K562 (cell line): Measurements from ENCODE around the gene FBXO46. TPM values are rescaled to one million over a fixed set of nuclear protein-coding genes. Genes with fewer than 3 reads are reported as not detected.

Experiments used
- CREBBP ChIP-seq: IDR thresholded peaks from one replicate; pipeline ENCODE4 v1.6.1; 2012; ENCODE audit warnings: low read depth, mild to moderate bottlenecking, control low read depth, inconsistent platforms, low read length
- ESRRB ChIP-seq: fragments of 250-450 bp; sonication (Bioruptor Pico); IDR thresholded peaks from 2 replicates; pipeline ENCODE4 v1.5.0; 2020; ENCODE audit warnings: mild to moderate bottlenecking, moderate library complexity, borderline replicate concordance
- FOXP1 ChIP-seq: sonication (generic); formaldehyde crosslinking; IDR thresholded peaks from 2 replicates; pipeline ENCODE4 v1.8.0; 2022; ENCODE audit warnings: mild to moderate bottlenecking, missing genetic modification reagents
- GTF2A2 ChIP-seq: IDR thresholded peaks from 2 replicates; pipeline ENCODE4 v1.6.1; 2016; ENCODE audit warnings: mild to moderate bottlenecking, missing genetic modification characterization, missing compliant biosample characterization
- HDAC2 ChIP-seq: fragments of 450-650 bp; IDR thresholded peaks from 2 replicates; pipeline ENCODE4 v1.6.1; 2016; ENCODE audit warnings: mild to moderate bottlenecking
- KLF6 ChIP-seq: fragments of 250-450 bp; sonication (Bioruptor Pico); IDR thresholded peaks from 2 replicates; pipeline ENCODE4 v1.4.0; 2020; ENCODE audit warnings: mild to moderate bottlenecking, moderate library complexity, borderline replicate concordance
- MAFF ChIP-seq: IDR thresholded peaks from 2 replicates; pipeline ENCODE4 v1.6.1; 2012; ENCODE audit warnings: low read length, improper control_type of control experiment
- MTA2 ChIP-seq: fragments of 450-650 bp; IDR thresholded peaks from 2 replicates; pipeline ENCODE4 v1.6.1; 2016; ENCODE audit warnings: low read depth
- NCOA6 ChIP-seq: fragments of 450-650 bp; IDR thresholded peaks from 2 replicates; pipeline ENCODE4 v1.6.1; 2017; ENCODE audit warnings: mild to moderate bottlenecking
- NCOR1 ChIP-seq: fragments of 450-650 bp; IDR thresholded peaks from 2 replicates; pipeline ENCODE4 v1.6.1; 2016; ENCODE audit warnings: mild to moderate bottlenecking, moderate library complexity
- NFATC3 ChIP-seq: fragments of 450-650 bp; IDR thresholded peaks from 2 replicates; pipeline ENCODE4 v1.6.1; 2017; ENCODE audit warnings: mild to moderate bottlenecking
- NFRKB ChIP-seq: fragments of 450-650 bp; IDR thresholded peaks from 2 replicates; pipeline ENCODE4 v1.6.1; 2016; ENCODE audit warnings: low read depth
- SAFB ChIP-seq: fragments of 200-400 bp; formaldehyde crosslinking; IDR thresholded peaks from 2 replicates; pipeline ENCODE4 v1.6.1; 2017; ENCODE audit warnings: low read depth, low read length, borderline replicate concordance
- SIRT6 ChIP-seq: IDR thresholded peaks from one replicate; pipeline ENCODE4 v1.6.1; 2012; ENCODE audit warnings: low read depth, mild to moderate bottlenecking, control low read depth, inconsistent platforms, low read length, moderate library complexity
- TEAD4 ChIP-seq, 2 experiments: sonication (generic) in 1 of 2; formaldehyde crosslinking in 1 of 2; IDR thresholded peaks; 2 replicates each; pipeline versions ENCODE4 v1.6.1 to v1.8.0; 2012 to 2022; ENCODE audit warnings: borderline replicate concordance in 1 of 2, inconsistent platforms in 1 of 2, low read length in 1 of 2, mild to moderate bottlenecking in 1 of 2, missing genetic modification reagents in 1 of 2
- XRCC5 ChIP-seq: fragments of 200-400 bp; formaldehyde crosslinking; IDR thresholded peaks from 2 replicates; pipeline ENCODE4 v1.6.1; 2017; ENCODE audit warnings: low read depth, mild to moderate bottlenecking, low read length
- ZEB2 ChIP-seq: fragments of 450-650 bp; IDR thresholded peaks from 2 replicates; pipeline ENCODE4 v1.6.1; 2016
- ZNF384 ChIP-seq: IDR thresholded peaks from 2 replicates; pipeline ENCODE4 v1.6.1; 2012; ENCODE audit warnings: low read depth, low read length, improper control_type of control experiment
- ZNF407 ChIP-seq: fragments of 450-650 bp; IDR thresholded peaks from 2 replicates; pipeline ENCODE4 v1.6.1; 2016; ENCODE audit warnings: low read depth
- ZNF589 ChIP-seq: fragments of 200-800 bp; sonication (Bioruptor generic); IDR thresholded peaks from 2 replicates; pipeline ENCODE4 v1.6.1; 2016; ENCODE audit warnings: low read depth, missing genetic modification characterization, missing compliant biosample characterization
- polyA plus RNA-seq, 8 experiments: library from polyadenylated mRNA; depleted of rRNA in 4 of 8; stranded (reverse) in 5 of 8; unstranded in 3 of 8; fragments of >200 nt; fragmentation: Nextera tagmentation in 2 of 8; fragmentation: Illumina TruSeq in 1 of 8; extraction: Ambion mirVana in 2 of 8; extraction: Trizol in 1 of 8; gene quantifications; 2 replicates each; pipeline versions ENCODE4 v1.2.1 to v1.2.3, GENCODE V29; 2011 to 2014; ENCODE audit warnings: inconsistent platforms in 1 of 8, missing spikeins in 1 of 8
- total RNA-seq, 7 experiments: library from RNA; depleted of rRNA in 6 of 7; stranded (reverse); fragments of >200 nt in 6 of 7; fragmentation: Illumina TruSeq in 2 of 7; extraction: Trizol in 2 of 7; gene quantifications; 2 replicates each; pipeline versions ENCODE4 v1.2.1 to v1.2.3, GENCODE V29; 2011 to 2021; ENCODE audit warnings: low replicate concordance in 1 of 7
- TF ChIP-seq, protein P1 (sequence below): IDR thresholded peaks from 2 replicates; pipeline ENCODE4 v1.6.1; 2011; ENCODE audit not compliant: insufficient read length; ENCODE audit errors: extremely low read depth

The FBXO46 gene
- total and polyA plus RNA-seq, 9 of the 15 experiments (the other 6 are each of a cell fraction or from before 2014, with no cell fraction given) = 1.5 to 36.1 (median 7.3) TPM

- TF ChIP-seq ZNF407 = no peak
- TF ChIP-seq SAFB = no peak
- TF ChIP-seq ESRRB = no peak
- peak; percentile 91; the same call in 1 of the 2 replicates for TF ChIP-seq ZNF589 (CRISPR knock-in tag)
- peak; percentile 27; the same call in 1 of the 2 replicates for TF ChIP-seq TEAD4 (IDR thresholded peaks at IDR 0.05; ENCODE audit: low read length)
- no peak for TF ChIP-seq TEAD4 (CRISPR knock-in tag; IDR thresholded peaks at IDR 0.05; ENCODE audit: borderline replicate concordance)
- TF ChIP-seq KLF6 (CRISPR knock-in tag) = no peak; the same call in 1 of the 2 replicates
- TF ChIP-seq MTA2 = no peak
- TF ChIP-seq NFRKB = no peak
- no peak for TF ChIP-seq SIRT6
- peak; percentile 76; the same call in 1 of the 2 replicates for TF ChIP-seq FOXP1 (CRISPR knock-in tag)
- peak; percentile 66; the same call in 1 of the 2 replicates for TF ChIP-seq HDAC2
- no peak for TF ChIP-seq GTF2A2
- peak; percentile 73 for TF ChIP-seq NCOR1
- TF ChIP-seq ZNF384 = peak; percentile 22; the same call in 1 of the 2 replicates
- TF ChIP-seq CREBBP = no peak
- no peak for TF ChIP-seq NCOA6
- TF ChIP-seq, protein P1, sequence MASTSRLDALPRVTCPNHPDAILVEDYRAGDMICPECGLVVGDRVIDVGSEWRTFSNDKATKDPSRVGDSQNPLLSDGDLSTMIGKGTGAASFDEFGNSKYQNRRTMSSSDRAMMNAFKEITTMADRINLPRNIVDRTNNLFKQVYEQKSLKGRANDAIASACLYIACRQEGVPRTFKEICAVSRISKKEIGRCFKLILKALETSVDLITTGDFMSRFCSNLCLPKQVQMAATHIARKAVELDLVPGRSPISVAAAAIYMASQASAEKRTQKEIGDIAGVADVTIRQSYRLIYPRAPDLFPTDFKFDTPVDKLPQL = no peak
- TF ChIP-seq MAFF = no peak
- no peak for TF ChIP-seq NFATC3
- peak; percentile 88 for TF ChIP-seq XRCC5
- TF ChIP-seq ZEB2 = no peak
Measured at GRCh38 chr19:45717131-45717982, 13.3 kb downstream of the FBXO46 start (continued).
